AG10803 (cell line): Measurements from ENCODE around the gene POLR3A.
"Not testable (repeated sequence)": the region's sequence is repeated elsewhere in the genome, so short reads cannot be mapped to it uniquely, and the experiment has no call there.

Experiments
- DNase-seq: peaks from one replicate; pipeline ENCODE4 v3.0.0; 2010; ENCODE audit warnings: low read depth
- H3K4me3 ChIP-seq: 2 replicates; pipeline ENCODE4 v1.5.1; 2011; ENCODE audit warnings: mild to moderate bottlenecking, low read length, control low read depth
- TF ChIP-seq, protein P1 (sequence below): conservative IDR thresholded peaks from 2 replicates; pipeline ENCODE4 v1.5.1; 2011; ENCODE audit warnings: mild to moderate bottlenecking, low read length, control low read depth, inconsistent platforms

The POLR3A gene

DNA sequence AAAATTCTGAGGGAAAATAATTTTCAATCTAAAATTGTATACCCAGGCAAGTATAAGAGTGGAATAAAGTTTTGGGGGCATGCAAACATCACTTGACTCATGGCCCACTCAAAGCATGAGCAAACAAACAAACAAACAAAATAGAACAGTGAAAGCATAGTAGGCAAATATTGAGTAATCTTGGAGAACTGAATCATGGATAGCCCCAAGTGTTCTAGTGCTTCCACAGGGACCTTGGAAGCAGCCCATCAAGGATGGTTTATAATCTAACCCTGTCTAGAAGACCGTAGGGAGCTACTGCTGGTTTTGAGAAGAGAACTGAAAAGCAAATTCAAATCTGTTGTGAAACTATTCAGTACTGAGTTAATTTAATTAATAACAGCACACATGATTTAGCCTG is 22.1 kb downstream of the POLR3A start:
- no peak overlapping the region for H3K4me3 ChIP-seq
- DNase-seq, result no peak
- TF ChIP-seq, protein P1, sequence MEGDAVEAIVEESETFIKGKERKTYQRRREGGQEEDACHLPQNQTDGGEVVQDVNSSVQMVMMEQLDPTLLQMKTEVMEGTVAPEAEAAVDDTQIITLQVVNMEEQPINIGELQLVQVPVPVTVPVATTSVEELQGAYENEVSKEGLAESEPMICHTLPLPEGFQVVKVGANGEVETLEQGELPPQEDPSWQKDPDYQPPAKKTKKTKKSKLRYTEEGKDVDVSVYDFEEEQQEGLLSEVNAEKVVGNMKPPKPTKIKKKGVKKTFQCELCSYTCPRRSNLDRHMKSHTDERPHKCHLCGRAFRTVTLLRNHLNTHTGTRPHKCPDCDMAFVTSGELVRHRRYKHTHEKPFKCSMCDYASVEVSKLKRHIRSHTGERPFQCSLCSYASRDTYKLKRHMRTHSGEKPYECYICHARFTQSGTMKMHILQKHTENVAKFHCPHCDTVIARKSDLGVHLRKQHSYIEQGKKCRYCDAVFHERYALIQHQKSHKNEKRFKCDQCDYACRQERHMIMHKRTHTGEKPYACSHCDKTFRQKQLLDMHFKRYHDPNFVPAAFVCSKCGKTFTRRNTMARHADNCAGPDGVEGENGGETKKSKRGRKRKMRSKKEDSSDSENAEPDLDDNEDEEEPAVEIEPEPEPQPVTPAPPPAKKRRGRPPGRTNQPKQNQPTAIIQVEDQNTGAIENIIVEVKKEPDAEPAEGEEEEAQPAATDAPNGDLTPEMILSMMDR, result no peak

DNA sequence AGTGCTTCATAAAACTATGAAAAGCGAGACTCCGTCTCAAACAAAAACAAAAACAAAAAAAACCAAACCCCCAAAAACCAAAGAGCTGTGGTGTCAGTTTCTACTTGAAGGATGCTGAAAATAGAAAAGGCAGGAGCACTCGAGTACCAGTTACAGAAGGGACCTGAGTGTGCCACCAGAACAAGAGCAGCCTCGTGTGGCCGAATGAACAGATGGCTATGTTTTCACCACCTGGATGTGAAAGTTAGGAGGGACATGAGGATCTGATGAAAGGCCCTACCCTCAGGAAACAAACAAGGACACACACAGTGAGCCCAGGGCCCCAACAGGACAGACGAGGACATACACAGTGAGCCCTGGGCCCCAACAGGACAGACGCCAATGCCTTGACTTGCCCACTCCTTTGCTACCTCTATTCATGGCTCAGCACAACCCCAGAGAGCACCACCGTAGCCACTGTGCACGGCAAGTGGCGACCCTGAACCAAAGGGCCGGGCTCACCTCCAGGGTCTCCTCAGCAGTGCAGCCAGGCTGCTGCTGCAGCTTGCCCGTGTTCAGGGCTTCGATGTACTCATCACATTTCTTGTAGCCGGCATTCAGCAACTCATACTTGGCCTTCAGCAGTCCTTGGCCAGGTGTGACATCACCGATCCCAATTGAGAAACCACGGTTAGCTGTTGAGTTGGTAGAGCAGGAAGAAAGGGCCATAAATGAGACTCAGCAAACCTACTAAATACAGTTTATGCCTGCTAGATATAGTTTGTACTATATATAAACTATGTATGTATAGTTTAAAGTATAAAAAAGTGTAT is 24.9 kb downstream of the POLR3A start:
- no peak for DNase-seq
- H3K4me3 ChIP-seq, result no peak overlapping the region
- TF ChIP-seq, protein P1, result no peak

DNA sequence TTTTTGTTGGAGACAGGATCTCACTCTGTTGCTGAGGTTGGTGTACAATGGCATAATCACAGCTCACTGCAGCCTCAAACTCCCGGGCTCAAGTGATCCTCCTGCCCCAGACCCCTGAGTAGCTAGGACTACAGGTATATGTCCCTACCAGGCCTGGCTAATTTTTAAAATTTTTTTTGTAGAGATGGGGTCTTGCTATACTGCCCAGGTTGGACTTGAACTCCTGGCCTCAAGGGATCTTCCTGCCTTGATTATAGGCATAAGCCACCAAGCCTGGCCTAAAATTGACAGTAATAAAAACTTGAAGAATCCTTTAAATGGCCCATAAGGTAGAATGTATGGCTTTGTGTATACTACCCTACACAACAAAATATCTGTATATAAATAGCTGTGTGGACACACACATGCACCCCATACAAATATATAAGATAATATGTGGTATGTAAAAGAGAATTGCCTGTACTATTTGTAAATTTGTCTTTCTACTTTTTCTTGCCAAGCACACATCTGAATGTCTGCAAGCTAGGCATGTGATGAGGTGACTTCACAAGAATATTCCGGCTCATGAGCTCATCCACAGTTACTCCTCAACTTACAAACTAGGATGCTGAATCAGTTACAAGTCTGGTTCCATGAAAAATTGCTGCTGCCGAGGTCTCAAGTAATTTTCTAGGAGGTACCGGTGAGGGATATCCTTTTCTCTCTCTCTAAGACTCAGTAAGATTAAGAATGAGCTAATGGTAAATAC is 26.6 kb downstream of the POLR3A start:
- DNase-seq, result no peak
- no peak overlapping the region for H3K4me3 ChIP-seq
- TF ChIP-seq, protein P1, result no peak

DNA sequence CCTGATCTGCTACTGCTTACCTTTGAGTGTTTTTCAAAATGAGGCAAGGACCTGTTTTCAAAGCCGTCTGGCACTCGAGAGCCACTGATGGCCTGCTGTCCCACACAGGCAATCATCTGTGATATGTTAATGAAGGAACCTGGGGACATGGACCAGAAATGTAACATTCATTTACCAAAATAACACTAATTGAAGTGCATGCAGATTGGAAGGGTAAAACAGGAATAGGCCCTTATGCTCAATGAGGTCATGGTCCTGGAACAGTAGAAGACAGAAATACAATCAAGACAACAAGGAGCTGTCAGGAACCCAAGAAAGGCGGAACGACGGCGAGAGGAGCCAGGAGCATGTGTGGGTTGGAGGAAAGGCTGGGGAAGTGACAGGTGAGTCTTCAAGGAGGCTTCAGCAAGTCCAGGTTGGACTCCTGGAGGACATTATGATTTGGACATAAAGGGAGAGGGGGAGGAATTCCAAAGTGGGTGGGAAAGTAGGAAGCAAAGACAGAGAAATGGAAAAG is 28.3 kb downstream of the POLR3A start:
- no peak overlapping the region for H3K4me3 ChIP-seq
- TF ChIP-seq, protein P1, result no peak
- no peak for DNase-seq

DNA sequence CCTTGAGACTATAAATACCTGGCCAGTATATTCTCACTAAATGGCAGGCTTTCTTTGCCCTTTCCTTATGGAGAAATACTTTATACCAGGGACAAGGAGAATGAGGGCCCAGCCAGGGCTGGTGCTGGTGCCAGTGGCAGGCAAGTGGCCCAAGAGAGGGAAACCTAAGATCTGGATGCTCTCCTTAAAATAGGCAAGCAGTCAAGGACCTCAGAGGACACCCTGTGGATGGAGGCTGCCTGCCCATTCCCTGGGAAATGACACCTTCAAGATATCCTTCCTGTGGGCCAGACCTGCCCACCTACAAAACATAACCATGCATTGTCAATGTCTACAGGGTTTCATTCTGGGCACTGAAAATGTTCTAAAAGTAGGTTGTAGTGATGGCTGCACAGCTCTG is 29.1 kb downstream of the POLR3A start:
- DNase-seq, result no peak
- TF ChIP-seq, protein P1, result no peak
- no peak overlapping the region for H3K4me3 ChIP-seq

DNA sequence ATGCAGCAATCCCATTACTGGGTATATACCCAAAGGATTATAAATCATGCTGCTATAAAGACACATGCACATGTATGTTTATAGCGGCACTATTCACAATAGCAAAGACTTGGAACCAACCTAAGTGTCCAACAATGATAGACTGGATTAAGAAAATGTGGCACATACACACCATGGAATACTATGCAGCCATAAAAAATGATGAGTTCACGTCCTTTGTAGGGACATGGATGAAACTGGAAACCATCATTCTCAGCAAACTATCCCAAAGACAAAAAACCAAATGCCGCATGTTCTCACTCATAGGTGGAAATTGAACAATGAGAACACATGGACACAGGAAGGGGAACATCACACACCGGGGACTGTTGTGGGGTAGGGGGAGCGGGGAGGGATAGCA is 30.5 kb downstream of the POLR3A start:
- not testable (repeated sequence) for DNase-seq, H3K4me3 ChIP-seq

DNA sequence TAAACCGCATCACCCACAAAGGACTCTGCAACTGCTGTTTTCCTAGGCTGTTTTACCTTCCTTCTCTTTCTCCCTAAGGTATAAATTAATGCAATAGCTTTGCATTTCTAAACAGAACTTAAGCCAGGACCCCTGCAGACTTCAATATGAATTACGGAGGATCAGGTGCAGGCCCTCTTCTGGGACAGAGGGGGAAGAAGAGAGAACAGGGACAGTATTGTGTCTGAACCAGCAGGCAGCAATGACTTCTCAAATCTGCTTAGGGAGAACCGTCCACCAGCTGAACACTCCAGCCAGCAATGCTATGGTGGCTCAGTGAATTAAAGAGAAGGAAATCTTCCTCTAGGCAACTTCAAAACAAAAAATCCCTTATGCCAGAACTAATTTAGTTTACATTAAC is 35.7 kb downstream of the POLR3A start:
- no peak for DNase-seq

More for the DNA sequence above, 35.7 kb downstream of the POLR3A start:
- H3K4me3 ChIP-seq, result no peak overlapping the region
- TF ChIP-seq, protein P1, result no peak
